GM23248 (cell line): Measurements from ENCODE around the gene PPFIA2. TPM values are rescaled to one million over a fixed set of nuclear protein-coding genes. Genes with fewer than 3 reads are reported as not detected.

Experiments used
- DNase-seq: peaks from one replicate; pipeline ENCODE4 v3.0.0-alpha.2; 2015
- H2AFZ ChIP-seq: fragments of 200-600 bp; sonication (generic); 2 replicates; pipeline ENCODE4 v1.6.1; 2016; ENCODE audit warnings: antibody characterized with exemption
- H3F3A ChIP-seq: fragments of 200-600 bp; sonication (generic); 2 replicates; pipeline ENCODE4 v1.6.1; 2016; ENCODE audit warnings: mild to moderate bottlenecking, antibody characterized with exemption, mixed run types; ENCODE audit not compliant: insufficient read depth
- H3K27ac ChIP-seq: fragments of 200-600 bp; sonication (generic); 2 replicates; pipeline ENCODE4 v1.5.1; 2016; ENCODE audit warnings: mild to moderate bottlenecking
- H3K27me3 ChIP-seq: fragments of 200-600 bp; sonication (generic); replicated peaks from 2 replicates; pipeline ENCODE4 v1.6.1; 2016; ENCODE audit warnings: mild to moderate bottlenecking; ENCODE audit not compliant: insufficient read depth
- H3K36me3 ChIP-seq: fragments of 200-600 bp; sonication (generic); 2 replicates; pipeline ENCODE4 v1.6.1; 2016; ENCODE audit warnings: low read depth, mild to moderate bottlenecking
- H3K4me1 ChIP-seq: fragments of 200-600 bp; sonication (generic); 2 replicates; pipeline ENCODE4 v1.6.1; 2016; ENCODE audit warnings: mild to moderate bottlenecking; ENCODE audit not compliant: insufficient read depth
- H3K4me2 ChIP-seq: fragments of 200-600 bp; sonication (generic); one replicate; pipeline ENCODE4 v1.6.1; 2016; ENCODE audit warnings: mild to moderate bottlenecking; ENCODE audit not compliant: unreplicated experiment
- H3K4me3 ChIP-seq: fragments of 200-600 bp; sonication (generic); 2 replicates; pipeline ENCODE4 v1.5.1; 2016; ENCODE audit warnings: mild to moderate bottlenecking
- H3K79me2 ChIP-seq: fragments of 200-600 bp; sonication (generic); 2 replicates; pipeline ENCODE4 v1.6.1; 2016; ENCODE audit warnings: mild to moderate bottlenecking; ENCODE audit not compliant: insufficient read depth
- H3K9ac ChIP-seq: fragments of 200-600 bp; sonication (generic); 2 replicates; pipeline ENCODE4 v1.6.1; 2016; ENCODE audit warnings: mild to moderate bottlenecking
- H3K9me2 ChIP-seq: fragments of 200-600 bp; sonication (generic); 2 replicates; pipeline ENCODE4 v1.6.1; 2016; ENCODE audit warnings: mixed run types, mild to moderate bottlenecking, moderate library complexity; ENCODE audit not compliant: insufficient read depth
- H3K9me3 ChIP-seq: fragments of 200-600 bp; sonication (generic); one replicate; pipeline ENCODE4 v1.6.1; 2017; ENCODE audit warnings: low read depth
- H4K20me1 ChIP-seq: fragments of 200-600 bp; sonication (generic); 2 replicates; pipeline ENCODE4 v1.6.0; 2016; ENCODE audit not compliant: insufficient read depth
- EZH2 ChIP-seq: fragments of 200-600 bp; sonication (generic); IDR thresholded peaks from 2 replicates; pipeline ENCODE4 v1.6.1; 2018; ENCODE audit warnings: antibody characterized with exemption, mild to moderate bottlenecking; ENCODE audit not compliant: insufficient read depth, poor library complexity, severe bottlenecking
- EZH2phosphoT487 ChIP-seq: fragments of 200-600 bp; sonication (generic); IDR thresholded peaks from 2 replicates; pipeline ENCODE4 v1.6.1; 2018; ENCODE audit warnings: antibody characterized with exemption, moderate library complexity, mild to moderate bottlenecking, low read depth; ENCODE audit not compliant: insufficient read depth
- WGBS, 2 experiments: methylation state at CpG; one replicate each; pipeline ENCODE4 v1.1.6; 2015 to 2017; ENCODE audit warnings: low lambda C conversion rate in 2 of 2, low coverage in 1 of 2; ENCODE audit errors: missing lambda C conversion rate in 2 of 2; 5-methylcytosine and 5-hydroxymethylcytosine counted together
- in situ Hi-C: fragments of 300-500 bp; cut with MboI; formaldehyde crosslinking; loops from 2 replicates; pipeline ENCODE4 v1.15.0; 2020
- polyA plus RNA-seq: library from polyadenylated mRNA; unstranded; fragments of >200 nt; fragmentation: Nextera tagmentation; extraction: Ambion mirVana; gene quantifications from 2 replicates; pipeline ENCODE4 v1.2.1, GENCODE V29; 2016
- total RNA-seq: library from RNA; depleted of rRNA; stranded (reverse); fragments of >200 nt; shearing (Covaris generic); gene quantifications from 2 replicates; pipeline ENCODE4 v1.2.3, GENCODE V29; 2014

PPFIA2 gene
- total and polyA plus RNA-seq, 2 experiments from 2014 or later: not detected

GRCh38 chr12:81257947-81258551, 501.1 kb downstream of the PPFIA2 start:
- Histone ChIP-seq H3K4me3 (no peak overlapping the region), H4K20me1 (no peaks in the 10 kb centered on the region), H3F3A (no peaks in the 10 kb centered on the region), H3K9ac (no peak overlapping the region), H3K9me3 (no peaks in the 10 kb centered on the region), H3K9me2 (no peaks in the 10 kb centered on the region), H3K4me1 (no peaks in the 10 kb centered on the region), H3K36me3 (no peaks in the 10 kb centered on the region), H2AFZ (no peak overlapping the region), H3K27ac (no peak overlapping the region), H3K79me2 (no peaks in the 10 kb centered on the region), H3K27me3 (no peaks in the 10 kb centered on the region), H3K4me2 (no peak overlapping the region)
- no peak for TF ChIP-seq EZH2
- TF ChIP-seq EZH2phosphoT487: no peak
- peak; percentile 63 for DNase-seq
- WGBS, 2 experiments: 57 to 58% methylated on average over 4 of the region's 4 CpGs
- in situ Hi-C loops: no loop called here

- in situ Hi-C loops: no loop called here
- Histone ChIP-seq H3K4me1 (no peaks in the 10 kb centered on the region), H3K4me3 (no peak overlapping the region), H2AFZ (no peak overlapping the region), H3K9me2 (no peaks in the 10 kb centered on the region), H3K27ac (no peak overlapping the region), H4K20me1 (no peaks in the 10 kb centered on the region), H3K4me2 (no peak overlapping the region), H3K9me3 (no peaks in the 10 kb centered on the region), H3F3A (no peaks in the 10 kb centered on the region), H3K79me2 (no peaks in the 10 kb centered on the region), H3K27me3 (no peaks in the 10 kb centered on the region), H3K36me3 (no peaks in the 10 kb centered on the region), H3K9ac (no peak overlapping the region)
- DNase-seq: no peak
- TF ChIP-seq EZH2phosphoT487 (no peak), EZH2 (no peak)
- 95 to 100% methylated on average over 2 of the region's 2 CpGs for WGBS, 2 experiments
These were observed 503.2 kb downstream of the PPFIA2 start for GRCh38 chr12:81255947-81256346.

GRCh38 chr12:81255456-81255855, 503.7 kb downstream of the PPFIA2 start:
- no peaks in the 10 kb centered on the region for H3K9me2 ChIP-seq
- H3K4me2 ChIP-seq: no peak overlapping the region
- in situ Hi-C loops: no loop called here
- no peaks in the 10 kb centered on the region for H4K20me1 ChIP-seq
- no peak overlapping the region for H3K4me3 ChIP-seq
- H3K36me3 ChIP-seq: no peaks in the 10 kb centered on the region
- TF ChIP-seq EZH2phosphoT487 (no peak), EZH2 (no peak)
- no peak for DNase-seq
- no peaks in the 10 kb centered on the region for H3K9me3 ChIP-seq
- no peak overlapping the region for H3K9ac ChIP-seq
- no peaks in the 10 kb centered on the region for H3K4me1 ChIP-seq
- no peaks in the 10 kb centered on the region for H3K27me3 ChIP-seq
- H3F3A ChIP-seq: no peaks in the 10 kb centered on the region
- H3K27ac ChIP-seq: no peak overlapping the region
- H3K79me2 ChIP-seq: no peaks in the 10 kb centered on the region
- WGBS, 2 experiments: 91 to 92% methylated on average over 7 of the region's 7 CpGs
- H2AFZ ChIP-seq: no peak overlapping the region

DNA sequence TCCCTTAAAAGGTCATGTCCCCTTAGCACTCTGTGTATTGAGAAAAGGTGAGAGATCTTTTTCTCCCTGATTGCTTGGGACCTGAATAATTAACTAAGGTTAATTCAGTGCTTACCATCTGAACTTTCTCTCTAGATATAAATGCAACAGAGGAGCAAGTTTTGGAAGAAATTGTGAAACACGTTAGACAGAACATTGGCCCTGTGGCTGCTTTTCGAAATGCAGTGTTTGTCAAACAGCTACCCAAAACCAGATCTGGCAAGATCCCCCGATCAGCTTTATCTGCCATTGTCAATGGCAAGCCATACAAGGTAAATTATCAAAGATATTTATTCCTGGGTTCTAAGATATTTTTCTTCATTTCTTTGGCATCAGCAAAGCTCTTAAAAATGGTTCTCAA, 505.8 kb downstream of the PPFIA2 start:
- Histone ChIP-seq H3K4me2 (no peak overlapping the region), H3F3A (no peaks in the 10 kb centered on the region), H4K20me1 (no peaks in the 10 kb centered on the region), H3K27ac (no peak overlapping the region), H3K4me1 (peaks cover 4% of the 10 kb centered on the region; the same call in 1 of the 2 replicates), H3K4me3 (no peak overlapping the region), H3K27me3 (no peaks in the 10 kb centered on the region), H3K9me2 (no peaks in the 10 kb centered on the region), H3K9me3 (no peaks in the 10 kb centered on the region), H3K36me3 (no peaks in the 10 kb centered on the region), H2AFZ (no peak overlapping the region), H3K9ac (no peak overlapping the region), H3K79me2 (no peaks in the 10 kb centered on the region)
- DNase-seq: no peak
- in situ Hi-C loops: no loop called here
- no peak for TF ChIP-seq EZH2phosphoT487
- no peak for TF ChIP-seq EZH2
- 62 to 70% methylated on average over 3 of the region's 3 CpGs for WGBS, 2 experiments

DNA sequence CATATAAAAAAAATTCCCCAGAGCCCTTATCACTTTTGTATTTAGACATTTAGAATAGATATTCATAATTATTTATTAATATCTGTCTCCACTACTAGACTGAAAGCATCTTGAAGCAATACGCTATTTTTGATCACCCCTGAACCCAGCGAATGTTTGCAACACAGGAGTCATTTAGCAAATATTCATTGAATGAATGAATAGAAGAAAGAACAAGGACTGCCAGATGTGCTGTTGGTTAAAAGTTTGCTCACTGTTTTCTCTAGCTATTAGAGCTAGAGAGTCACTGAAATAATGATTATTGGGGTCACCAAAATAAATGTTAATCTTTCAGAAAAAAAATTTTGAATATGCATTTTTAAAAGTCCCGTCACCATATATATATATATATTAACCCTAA, 506.9 kb downstream of the PPFIA2 start:
- no peaks in the 10 kb centered on the region for H3K9me2 ChIP-seq
- no peak overlapping the region for H3K27ac ChIP-seq
- WGBS, 2 experiments: 75 to 82% methylated on average over 3 of the region's 3 CpGs
- TF ChIP-seq EZH2phosphoT487 (no peak), EZH2 (no peak)
- in situ Hi-C loops: no loop called here
- no peak overlapping the region for H3K9ac ChIP-seq
- no peaks in the 10 kb centered on the region for H3K9me3 ChIP-seq
- H3F3A ChIP-seq: no peaks in the 10 kb centered on the region
- peak; percentile 13 for DNase-seq
- peaks cover 4% of the 10 kb centered on the region; the same call in 1 of the 2 replicates for H3K4me1 ChIP-seq
- H3K79me2 ChIP-seq: no peaks in the 10 kb centered on the region
- H3K4me2 ChIP-seq: no peak overlapping the region
- H3K36me3 ChIP-seq: no peaks in the 10 kb centered on the region
- H4K20me1 ChIP-seq: no peaks in the 10 kb centered on the region
- H3K4me3 ChIP-seq: no peak overlapping the region
- no peaks in the 10 kb centered on the region for H3K27me3 ChIP-seq
- no peak overlapping the region for H2AFZ ChIP-seq
